DOHH2 (cell line): ENCODE results near the gene SH3PXD2A.

ENCODE experiments used
- CTCF ChIP-seq: fragments of 200-600 bp; sonication (generic); IDR thresholded peaks from one replicate; pipeline ENCODE4 v1.5.1; 2014; ENCODE audit warnings: antibody characterized with exemption, mild to moderate bottlenecking, low read depth, low read length; ENCODE audit not compliant: poor library complexity, severe bottlenecking
- EZH2phosphoT487 ChIP-seq: fragments of 200-600 bp; sonication (generic); IDR thresholded peaks from 2 replicates; pipeline ENCODE4 v1.6.1; 2017; ENCODE audit warnings: borderline replicate concordance, mild to moderate bottlenecking, antibody characterized with exemption, low read length, moderate library complexity, mixed read lengths

- no peak for TF ChIP-seq CTCF
- TF ChIP-seq EZH2phosphoT487: no peak
Measured at GRCh38 chr10:103876155-103876554, 20.8 kb upstream of the SH3PXD2A start.
